Cerebellar cortex (tissue), 1 donor: ENCODE results near the gene PCDH9.

ENCODE experiments used
- DNase-seq: peaks from one replicate; pipeline ENCODE4 v3.0.0-alpha.2; 2015; ENCODE audit warnings: low spot score

Gene PCDH9

GRCh38 chr13:66565279-66565678 is 664.9 kb downstream of the PCDH9 start:
- no peak for DNase-seq

DNA sequence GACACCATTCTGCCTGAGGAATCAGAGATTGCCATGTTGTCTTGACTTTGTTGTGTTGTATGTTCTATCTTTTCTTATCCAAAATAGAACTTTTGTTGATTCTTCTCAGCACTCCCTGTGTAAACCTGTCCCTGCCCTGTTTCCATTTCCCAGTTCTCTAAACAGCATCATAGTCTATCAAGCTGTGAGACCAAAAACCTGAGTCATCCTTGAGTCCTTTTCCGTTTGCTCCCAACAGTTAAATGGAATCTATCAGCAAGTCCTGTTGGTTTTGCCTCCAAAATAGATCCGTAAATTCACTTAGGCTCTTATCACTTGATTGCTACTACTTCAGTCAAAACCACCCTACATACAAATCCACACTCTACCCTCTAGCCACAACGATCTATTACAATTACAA is 667.1 kb downstream of the PCDH9 start:
- no peak for DNase-seq

GRCh38 chr13:66562054-66562453 is 668.1 kb downstream of the PCDH9 start:
- DNase-seq = no peak

GRCh38 chr13:66560991-66561390 is 669.1 kb downstream of the PCDH9 start:
- DNase-seq = no peak

GRCh38 chr13:66560189-66560588 is 669.9 kb downstream of the PCDH9 start:
- no peak for DNase-seq

DNA sequence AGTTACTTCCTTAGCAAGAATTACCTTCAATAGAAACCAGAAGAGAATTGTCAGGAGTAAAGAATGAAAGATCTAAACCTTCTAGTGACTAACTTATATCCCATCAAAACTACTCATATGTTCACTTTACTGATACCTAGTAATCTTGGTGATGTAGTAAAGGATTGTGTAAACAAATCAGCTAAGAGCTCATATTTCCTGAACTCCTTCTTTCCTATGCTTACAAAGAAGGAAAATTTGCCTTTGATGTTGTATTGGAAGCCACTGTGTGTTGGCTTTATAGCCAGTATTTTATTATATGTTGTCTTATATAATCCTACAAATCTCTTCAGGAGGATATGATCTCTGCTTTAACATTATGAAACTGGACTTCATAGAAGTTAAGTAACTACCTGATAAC is 671.0 kb downstream of the PCDH9 start:
- DNase-seq = no peak

DNA sequence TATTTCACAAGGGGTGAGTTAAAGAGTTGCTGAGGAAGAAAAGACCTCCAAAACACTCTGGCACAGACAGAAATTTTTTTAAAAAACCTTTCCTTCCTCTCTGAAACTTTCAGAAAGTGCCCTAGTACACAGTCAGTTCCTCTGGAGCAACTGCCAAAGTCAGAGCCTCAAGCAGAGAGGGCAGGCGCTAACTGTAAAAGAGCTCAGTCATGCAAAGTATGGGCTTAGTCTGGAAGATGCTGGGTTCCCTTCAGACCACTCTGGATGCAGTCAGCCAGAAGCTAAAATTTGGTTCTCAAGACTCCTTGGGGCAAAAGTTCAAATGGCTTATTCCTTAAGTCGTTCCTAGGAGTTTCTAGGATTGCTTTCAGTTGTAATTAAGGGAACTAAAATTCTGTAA is 671.6 kb downstream of the PCDH9 start:
- no peak for DNase-seq

DNA sequence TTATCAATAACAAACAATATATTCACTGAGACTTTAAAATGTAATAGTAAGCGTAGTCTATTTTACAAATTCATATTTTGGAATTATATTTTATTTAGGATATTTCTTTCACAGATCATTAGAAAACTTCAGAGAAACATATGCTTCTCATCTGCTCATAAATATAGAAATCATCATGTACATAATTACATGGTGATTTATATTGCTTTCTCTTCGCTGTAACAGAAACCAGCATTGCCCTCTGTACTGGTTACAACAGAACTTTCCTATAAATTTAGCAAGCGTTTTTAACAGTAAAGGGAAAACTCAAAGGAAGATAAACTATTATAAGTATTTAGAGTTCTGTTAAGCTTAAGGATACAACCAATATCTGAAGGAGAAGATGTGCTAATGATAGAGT is 672.8 kb downstream of the PCDH9 start:
- DNase-seq = no peak

DNA sequence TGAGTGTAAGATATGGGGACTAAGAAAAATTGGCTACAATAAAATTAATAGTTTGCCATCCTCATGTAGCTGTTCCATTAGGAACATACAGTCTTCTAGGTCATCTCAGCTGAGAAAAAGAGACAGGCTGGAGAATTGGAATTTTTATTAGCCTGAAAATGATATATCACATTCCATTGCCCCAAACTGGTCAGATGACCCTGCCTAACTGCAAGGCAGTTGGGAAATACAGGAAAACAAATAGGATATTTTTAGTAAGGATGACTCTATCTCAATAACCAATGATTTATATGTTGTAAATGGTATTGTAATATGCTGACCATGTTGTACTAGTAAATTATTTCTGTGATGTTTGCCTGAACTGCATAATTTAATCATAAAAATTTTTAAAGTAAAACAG is 673.8 kb downstream of the PCDH9 start:
- no peak for DNase-seq

DNA sequence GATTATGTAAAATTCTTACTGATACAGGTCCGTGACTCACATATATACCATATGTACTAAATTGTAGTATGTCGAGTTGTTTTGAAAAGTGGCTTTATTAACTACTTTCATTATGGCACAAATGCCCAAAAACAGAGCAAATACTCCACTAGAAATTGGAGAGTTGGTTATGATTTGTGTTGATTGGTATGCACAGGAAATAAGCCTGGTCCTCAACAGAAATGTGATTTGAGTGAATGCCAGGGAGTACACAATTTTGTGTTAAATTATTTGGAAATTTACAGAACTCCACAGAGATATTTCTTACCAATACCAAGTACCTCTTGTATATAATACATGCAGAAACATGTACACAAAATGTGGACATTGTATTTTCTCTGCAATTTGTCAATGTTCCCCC is 676.7 kb downstream of the PCDH9 start:
- no peak for DNase-seq

DNA sequence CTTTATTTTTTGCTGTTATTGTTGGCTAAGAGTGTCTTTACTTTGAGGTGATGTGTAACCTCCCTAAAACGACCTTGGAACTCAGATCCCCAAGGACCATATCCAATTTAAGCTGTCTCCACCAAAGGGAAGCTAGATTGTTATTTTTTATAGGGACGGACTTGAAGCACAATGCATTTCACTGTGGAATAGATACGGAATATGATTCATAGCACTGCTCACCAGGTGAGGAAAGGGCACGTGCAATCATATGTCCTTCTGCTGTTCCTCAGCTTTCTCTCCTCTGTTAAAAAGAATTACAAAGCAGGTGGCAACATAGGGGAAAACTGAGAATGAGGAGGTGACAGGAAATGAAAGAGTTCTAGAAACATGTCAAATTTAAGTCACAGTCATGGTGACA is 679.0 kb downstream of the PCDH9 start:
- no peak for DNase-seq

DNA sequence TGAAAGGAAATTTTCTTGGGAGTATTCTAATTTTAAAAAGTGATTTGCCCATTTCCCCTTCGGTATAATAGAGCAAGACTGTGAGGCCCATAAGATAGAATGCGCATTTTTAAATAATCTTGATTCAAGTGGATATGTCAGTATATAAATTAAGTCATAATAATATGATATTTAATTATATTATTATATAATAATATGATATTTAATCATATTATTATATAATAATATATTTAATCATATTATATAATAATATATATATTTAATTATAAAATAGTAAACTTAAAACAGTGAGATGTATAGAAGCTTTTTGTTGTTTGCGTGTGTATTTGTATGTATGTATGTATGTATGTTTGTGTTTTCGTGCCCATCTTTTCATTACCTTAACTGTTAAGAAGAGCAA is 682.5 kb downstream of the PCDH9 start:
- DNase-seq = no peak

DNA sequence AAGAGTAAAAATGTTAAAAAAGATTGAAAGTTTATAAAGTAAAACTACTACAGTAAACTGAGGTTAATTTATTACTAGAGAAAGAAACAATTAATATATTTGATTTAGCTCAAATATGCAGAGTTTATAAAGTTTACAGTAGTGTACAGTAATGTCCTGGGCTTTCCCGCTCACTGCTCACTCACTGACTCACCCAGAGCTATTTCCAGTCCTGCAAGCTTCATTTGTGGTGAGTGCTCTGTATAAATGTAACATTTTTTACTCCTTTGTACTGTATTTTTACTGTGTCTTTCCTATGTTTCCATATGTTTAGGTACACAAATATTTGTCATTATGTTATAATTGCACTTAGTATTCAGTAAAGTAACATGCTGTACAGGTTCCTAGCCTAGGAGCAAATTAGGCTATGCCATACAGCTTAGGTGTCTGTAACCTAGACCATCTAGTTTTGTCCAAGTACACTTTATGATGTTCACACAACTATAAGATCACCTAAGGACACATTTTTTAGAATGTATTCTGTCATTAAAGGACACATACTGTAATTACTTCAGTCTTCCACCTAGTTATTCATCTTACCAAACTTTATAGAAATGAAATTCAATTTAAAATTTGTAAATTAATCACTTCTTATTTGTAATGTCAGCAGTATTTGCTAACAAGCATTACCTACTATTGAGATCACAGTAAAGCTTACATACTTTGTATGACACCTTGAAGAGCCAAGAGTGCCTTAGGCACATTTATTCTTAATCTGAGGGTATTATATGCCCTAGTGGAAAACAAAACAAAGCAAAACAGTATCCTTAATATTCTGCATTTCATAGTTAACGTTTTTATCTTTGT is 683.4 kb downstream of the PCDH9 start:
- no peak for DNase-seq

- no peak for DNase-seq
These were observed 686.4 kb downstream of the PCDH9 start for GRCh38 chr13:66543780-66544179.

DNA sequence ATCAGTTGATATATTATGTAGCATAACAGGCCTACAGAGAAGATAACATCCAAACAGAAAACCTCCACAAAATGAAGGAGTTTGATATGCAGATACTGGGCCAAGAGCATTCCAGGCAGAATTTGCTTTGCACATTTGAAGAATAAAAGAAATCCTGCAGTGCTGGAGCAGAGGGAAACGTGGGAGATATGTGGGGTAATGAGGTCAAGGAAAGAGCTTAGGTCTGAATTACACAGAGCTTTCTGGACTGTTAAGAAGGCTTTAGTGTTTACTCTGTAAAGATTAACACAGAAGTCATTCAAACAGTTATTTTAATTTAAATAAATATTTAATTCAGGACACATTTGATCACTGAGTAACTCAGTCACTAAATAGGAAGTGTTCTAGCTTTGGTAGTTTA is 692.7 kb downstream of the PCDH9 start:
- no peak for DNase-seq

DNA sequence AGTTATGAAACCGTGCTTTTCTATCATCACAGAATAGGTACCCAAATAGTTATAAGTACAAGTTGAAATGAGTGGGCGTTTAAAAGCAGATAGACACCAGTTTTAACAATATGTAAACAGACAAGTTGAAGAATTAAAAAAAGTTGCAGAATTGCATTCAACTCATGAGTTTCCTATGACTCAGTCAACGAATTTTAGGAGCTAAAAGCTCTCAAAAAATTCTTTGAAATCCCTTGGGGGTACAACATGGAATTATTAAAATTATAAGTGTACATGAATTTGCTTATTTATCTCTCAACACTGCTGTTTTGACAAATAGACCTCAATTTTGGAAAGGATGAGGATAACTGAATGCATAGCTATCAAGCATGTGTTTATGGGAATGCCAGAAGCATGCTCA is 693.4 kb downstream of the PCDH9 start:
- DNase-seq = no peak

DNA sequence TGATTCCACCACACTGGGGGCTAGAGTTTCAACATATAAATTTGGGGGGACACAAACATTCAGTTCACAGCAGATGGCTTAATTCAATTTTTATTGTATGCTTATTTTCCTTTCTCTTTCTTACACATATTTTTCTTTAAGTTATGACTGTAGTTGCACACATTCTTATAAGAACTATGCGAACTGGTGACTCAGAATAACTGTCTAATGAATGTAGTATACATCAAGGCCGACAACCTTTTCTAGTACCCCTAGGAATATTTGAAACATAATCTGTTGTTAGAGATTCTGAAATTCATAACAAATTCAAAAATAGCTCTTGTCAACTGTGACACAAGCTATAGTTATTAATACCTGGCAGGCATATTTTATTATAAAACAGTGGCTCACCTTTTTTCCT is 695.6 kb downstream of the PCDH9 start:
- DNase-seq = no peak

- DNase-seq = no peak
These were observed 697.3 kb downstream of the PCDH9 start for GRCh38 chr13:66532845-66533244.

DNA sequence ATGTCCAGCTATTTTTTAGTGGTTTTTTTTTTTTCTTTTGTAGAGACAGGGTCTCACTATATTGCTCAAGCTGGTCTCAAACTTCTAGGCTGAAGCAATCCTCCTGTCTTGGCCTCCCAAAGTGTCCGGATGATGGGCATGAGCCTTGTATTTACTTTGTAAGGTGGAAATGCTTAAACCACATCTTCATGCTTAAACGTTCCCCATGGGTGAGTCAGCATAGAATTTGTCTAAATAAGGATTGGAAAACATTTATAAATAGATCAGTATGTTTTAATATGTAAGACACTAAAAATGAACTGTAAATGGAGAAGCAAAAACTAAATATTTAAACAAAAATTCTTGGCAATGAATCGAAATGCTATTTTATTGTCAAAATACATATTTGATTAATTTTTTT is 698.0 kb downstream of the PCDH9 start:
- no peak for DNase-seq

DNA sequence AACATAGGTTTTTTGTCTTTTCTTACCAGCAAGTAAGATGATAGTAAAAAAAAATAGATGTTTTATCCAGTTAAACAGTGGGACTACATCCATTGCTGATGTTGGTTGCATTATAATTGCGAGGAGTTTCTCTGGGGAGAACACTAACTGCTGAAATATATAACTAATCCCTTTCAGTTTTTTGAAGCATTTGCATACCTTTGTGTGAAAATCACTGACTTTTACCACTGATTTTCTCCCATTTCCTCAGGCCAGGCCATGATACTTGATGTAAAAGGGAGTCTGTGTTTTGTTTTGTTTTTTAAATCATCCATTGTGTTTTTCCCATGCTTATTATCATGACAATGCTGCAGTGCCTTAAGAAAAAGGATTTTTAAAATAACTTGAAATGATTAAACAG is 699.5 kb downstream of the PCDH9 start:
- no peak for DNase-seq

GRCh38 chr13:66530158-66530557 is 700.0 kb downstream of the PCDH9 start:
- DNase-seq = no peak

- DNase-seq = no peak
These were observed 701.1 kb downstream of the PCDH9 start for GRCh38 chr13:66528944-66529576.

- DNase-seq = no peak
These were observed 702.0 kb downstream of the PCDH9 start for GRCh38 chr13:66528180-66528579.
